ENCODE results near the gene TEX14. TPM values are rescaled to one million over a fixed set of nuclear protein-coding genes. Genes with fewer than 3 reads are reported as not detected.

TEX14 gene
- total RNA-seq, 1 experiment from 2014 or later: 0.89 TPM

GRCh38 chr17:58702708-58703107 lies 10.9 kb upstream of the TEX14 start:
- DNase-seq (ENCODE audit: low read depth, low spot score): no peak
- TF ChIP-seq CBX3 (IDR thresholded peaks at IDR 0.05; ENCODE audit: low read depth) (no peak), ELF1 (IDR thresholded peaks at IDR 0.05; ENCODE audit: borderline replicate concordance, low read depth) (no peak), ATF3 (IDR thresholded peaks at IDR 0.05) (no peak), ZNF274 (IDR thresholded peaks at IDR 0.05; ENCODE audit: low read depth, low read length) (no peak)
- Histone ChIP-seq H4K20me1 (ENCODE audit: insufficient read depth) (no peaks in the 10 kb centered on the region), H3K36me3 (ENCODE audit: control insufficient read depth in 1 of 2, insufficient read depth in 2 of 2, low read length in 2 of 2) (peaks cover 13 to 18% of the 10 kb centered on the region in 2 experiments), H3K9ac (ENCODE audit: low read length) (no peak overlapping the region), H3K27ac (ENCODE audit: low read depth, low read length) (no peak overlapping the region), H2AFZ (ENCODE audit: low read depth, low read length, poor library complexity, severe bottlenecking) (no peak overlapping the region), H3K4me1 (ENCODE audit: control insufficient read depth in 1 of 2, insufficient read depth in 2 of 2, low read length in 2 of 2) (no peaks in the 10 kb centered on the region), H3K4me3 (replicated peaks in 1 of 2; ENCODE audit: low read depth in 1 of 2, low read length in 2 of 2) (no peak overlapping the region), H3K27me3 (ENCODE audit: insufficient read depth, low read length) (no peaks in the 10 kb centered on the region), H3K79me2 (ENCODE audit: insufficient read depth, low read length) (no peaks in the 10 kb centered on the region), H3K4me2 (ENCODE audit: low read length) (no peak overlapping the region), H3K9me3 (ENCODE audit: control insufficient read depth in 1 of 2, insufficient read depth in 1 of 2, low read depth in 1 of 2, low read length in 2 of 2) (no peaks in the 10 kb centered on the region), H3K9me2 (ENCODE audit: insufficient read depth) (no peaks in the 10 kb centered on the region)
- BruUV-seq (replicated peaks): no TSS peak
- POLR2A ChIA-PET: interaction anchor here (2.5 kb wide), 1 partner anchor 72 kb away, joined by 7 read pairs; no protein-coding TSS in a partner anchor
- intact Hi-C loops (cut with micrococcal nuclease): no loop called here
- CTCF ChIA-PET: interaction anchor here (1.0 to 1.3 kb wide), 2 partner anchors 13 to 15 kb away, joined by 3 read pairs; no protein-coding TSS in a partner anchor
- RAD21 ChIA-PET (ENCODE audit: low non-redundant PET in 1 of 2, low total read pairs in 2 of 2, uncharacterized antibody in 2 of 2, unreplicated experiment in 2 of 2): no interaction called here
- no peak for ATAC-seq

GRCh38 chr17:58702045-58702476 lies 10.2 kb upstream of the TEX14 start:
- POLR2A ChIA-PET: interaction anchor here (2.5 kb wide), 1 partner anchor 71 kb away, joined by 7 read pairs; no protein-coding TSS in a partner anchor
- Histone ChIP-seq H3K27me3 (ENCODE audit: insufficient read depth, low read length) (no peaks in the 10 kb centered on the region), H3K4me1 (ENCODE audit: control insufficient read depth in 1 of 2, insufficient read depth in 2 of 2, low read length in 2 of 2) (no peaks in the 10 kb centered on the region), H3K36me3 (ENCODE audit: control insufficient read depth in 1 of 2, insufficient read depth in 2 of 2, low read length in 2 of 2) (peaks cover 13 to 18% of the 10 kb centered on the region in 2 experiments), H3K27ac (ENCODE audit: low read depth, low read length) (no peak overlapping the region), H3K79me2 (ENCODE audit: insufficient read depth, low read length) (0 out of 2 replicates have a peak, but pooled peaks cover under 1% of the 10 kb centered on the region), H4K20me1 (ENCODE audit: insufficient read depth) (no peaks in the 10 kb centered on the region), H3K9me3 (ENCODE audit: control insufficient read depth in 1 of 2, insufficient read depth in 1 of 2, low read depth in 1 of 2, low read length in 2 of 2) (no peaks in the 10 kb centered on the region), H2AFZ (ENCODE audit: low read depth, low read length, poor library complexity, severe bottlenecking) (no peak overlapping the region), H3K9ac (ENCODE audit: low read length) (no peak overlapping the region), H3K4me3 (replicated peaks in 1 of 2; ENCODE audit: low read depth in 1 of 2, low read length in 2 of 2) (no peak overlapping the region), H3K4me2 (ENCODE audit: low read length) (no peak overlapping the region), H3K9me2 (ENCODE audit: insufficient read depth) (no peaks in the 10 kb centered on the region)
- RAD21 ChIA-PET (ENCODE audit: low non-redundant PET in 1 of 2, low total read pairs in 2 of 2, uncharacterized antibody in 2 of 2, unreplicated experiment in 2 of 2): no interaction called here
- BruUV-seq (replicated peaks): no TSS peak
- TF ChIP-seq POLR2AphosphoS5 (IDR thresholded peaks at IDR 0.05; ENCODE audit: low read depth, low read length) (no peak), SP1 (IDR thresholded peaks at IDR 0.05; ENCODE audit: low read depth) (no peak), ATF3 (IDR thresholded peaks at IDR 0.05) (no peak), JUND (IDR thresholded peaks at IDR 0.05) (no peak), EGR1 (IDR thresholded peaks at IDR 0.05; ENCODE audit: low read depth) (no peak)
- ATAC-seq (no peak), DNase-seq (ENCODE audit: low read depth, low spot score) (no peak)
- intact Hi-C loops (cut with micrococcal nuclease): no loop called here
- CTCF ChIA-PET: no interaction called here
